Lower lobe of right lung (tissue), 2 donors: Measurements from ENCODE around the gene CNTN3. TPM values are rescaled to one million over a fixed set of nuclear protein-coding genes. Genes with fewer than 3 reads are reported as not detected.

Source experiments
- ATAC-seq, 2 donors: fragments of 200-7000 bp; cut with Tn5 transposase; one replicate each; pipeline ENCODE4 v1.9.1; 2020 to 2022; ENCODE audit warnings: mild to moderate bottlenecking in 2 of 2, moderate library complexity in 2 of 2
- DNase-seq: peaks from one replicate; pipeline ENCODE4 v3.0.0-alpha.2; 2020
- H3K27ac ChIP-seq: fragments of 200-600 bp; one replicate; pipeline ENCODE4 v1.8.0; 2022
- H3K27me3 ChIP-seq: fragments of 200-600 bp; one replicate; pipeline ENCODE4 v1.8.0; 2022; ENCODE audit warnings: low read depth
- H3K36me3 ChIP-seq: fragments of 200-600 bp; one replicate; pipeline ENCODE4 v1.8.0; 2022; ENCODE audit warnings: mild to moderate bottlenecking
- H3K4me1 ChIP-seq: fragments of 200-600 bp; one replicate; pipeline ENCODE4 v1.8.0; 2022
- H3K4me3 ChIP-seq: fragments of 200-600 bp; one replicate; pipeline ENCODE4 v1.8.0; 2022; ENCODE audit warnings: mild to moderate bottlenecking
- H3K9me3 ChIP-seq: fragments of 200-600 bp; one replicate; pipeline ENCODE4 v1.8.0; 2022
- CTCF ChIP-seq: fragments of 200-600 bp; IDR thresholded peaks from one replicate; pipeline ENCODE4 v1.8.0; 2022; ENCODE audit warnings: antibody characterized with exemption, mild to moderate bottlenecking
- intact Hi-C: fragments of 100-400 bp; cut with DNase I; formaldehyde crosslinking; loops from one replicate; pipeline ENCODE4 v1.11.0; 2022
- total RNA-seq: library from RNA; stranded (reverse); fragmentation: NEBNext Ultra II Directional; extraction: Animal tissue kit (Norgen Biotek cat#: 25700); gene quantifications from one replicate; pipeline ENCODE4 v1.2.1, GENCODE V29; 2021
- donor health status: DM: no; HTN: yes; CAD: no; lungs with severe emphysema.

Gene CNTN3
- total RNA-seq, 1 donor from 2014 or later, result 1.9 TPM

DNA sequence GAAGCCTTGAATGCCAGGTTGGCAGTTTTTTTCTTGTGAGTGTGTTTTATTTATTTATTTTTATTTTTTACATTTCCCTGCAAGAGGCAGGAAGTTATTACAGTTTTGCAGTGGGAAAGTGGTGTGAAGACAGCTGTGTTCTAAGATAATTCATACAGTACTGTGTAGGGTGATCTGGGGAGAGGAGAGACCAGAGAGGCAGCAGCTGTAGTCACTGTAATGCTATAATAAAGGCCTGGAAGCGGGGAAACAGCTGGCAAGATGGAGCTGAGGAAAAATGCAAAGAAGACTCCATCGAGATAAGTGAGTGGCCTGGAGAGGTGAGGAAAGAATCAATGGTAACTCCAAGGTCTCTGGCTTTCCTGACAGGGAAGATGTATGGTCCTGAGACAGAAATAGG is 23.1 kb downstream of the CNTN3 start:
- Histone ChIP-seq H3K27ac (no peak overlapping the region), H3K9me3 (peaks cover under 1% of the 10 kb centered on the region), H3K36me3 (no peaks in the 10 kb centered on the region), H3K4me1 (no peaks in the 10 kb centered on the region), H3K27me3 (no peaks in the 10 kb centered on the region), H3K4me3 (no peak overlapping the region)
- TF ChIP-seq CTCF, result no peak
- no peak for DNase-seq
- ATAC-seq, result no peak
- intact Hi-C loops, result no loop called here

DNA sequence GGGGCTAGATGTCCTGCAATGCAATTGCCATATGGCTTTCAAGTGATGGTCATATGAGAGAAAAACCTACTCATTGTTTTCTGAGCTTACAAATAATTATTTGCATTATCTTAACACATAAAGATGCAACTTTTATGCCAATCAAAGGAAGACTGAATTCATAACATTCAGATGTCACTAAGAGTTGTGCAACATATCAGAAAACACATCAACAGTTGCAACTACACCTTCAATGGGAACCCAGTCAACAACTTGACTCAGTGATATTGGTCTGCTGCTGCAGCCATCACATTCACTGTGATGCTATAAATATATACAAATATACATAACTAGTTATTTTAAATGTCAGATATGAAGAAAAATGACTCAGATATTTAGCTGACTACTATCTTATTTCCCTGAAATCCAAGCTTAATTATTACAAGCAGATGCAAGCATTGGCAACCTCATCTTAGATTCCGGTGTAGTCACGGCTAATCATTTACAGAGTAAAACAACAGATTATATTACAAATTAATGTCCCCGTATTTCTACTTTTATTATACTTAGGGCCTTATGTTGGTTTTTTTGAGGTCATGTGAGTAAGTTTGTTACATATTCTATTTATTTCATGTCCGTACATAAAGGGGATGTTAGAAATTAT is 23.7 kb downstream of the CNTN3 start:
- DNase-seq (no peak), ATAC-seq (no peak)
- no peak overlapping the region for H3K27ac ChIP-seq
- TF ChIP-seq CTCF, result no peak
- intact Hi-C loops, result no loop called here
- H3K9me3 ChIP-seq, result no peaks in the 10 kb centered on the region
- H3K36me3 ChIP-seq, result no peaks in the 10 kb centered on the region
- no peaks in the 10 kb centered on the region for H3K27me3 ChIP-seq
- H3K4me1 ChIP-seq, result no peaks in the 10 kb centered on the region
- no peak overlapping the region for H3K4me3 ChIP-seq

DNA sequence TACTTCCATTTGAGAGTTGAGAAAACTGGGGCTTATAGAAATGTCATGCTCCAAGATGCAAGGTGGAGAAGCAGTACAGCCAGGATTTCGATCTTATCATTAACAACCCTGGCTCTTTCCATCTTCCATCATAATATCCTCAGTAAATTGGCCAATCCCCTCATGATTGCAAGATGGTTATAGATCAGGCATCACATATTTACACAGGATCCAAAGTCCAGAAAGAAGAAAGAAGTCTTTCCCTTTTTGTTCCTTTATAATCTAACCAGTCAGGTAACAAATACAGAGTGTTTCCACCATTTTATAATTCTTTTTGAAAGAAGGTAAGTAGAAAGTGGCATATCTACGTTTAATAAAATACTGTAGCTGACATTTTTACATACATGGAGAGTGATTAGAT is 29.7 kb downstream of the CNTN3 start:
- H3K4me1 ChIP-seq, result no peaks in the 10 kb centered on the region
- ATAC-seq, result no peak
- intact Hi-C loops, result no loop called here
- H3K36me3 ChIP-seq, result no peaks in the 10 kb centered on the region
- no peak for TF ChIP-seq CTCF
- H3K4me3 ChIP-seq, result no peak overlapping the region
- DNase-seq, result no peak
- no peaks in the 10 kb centered on the region for H3K9me3 ChIP-seq
- no peak overlapping the region for H3K27ac ChIP-seq
- H3K27me3 ChIP-seq, result no peaks in the 10 kb centered on the region

DNA sequence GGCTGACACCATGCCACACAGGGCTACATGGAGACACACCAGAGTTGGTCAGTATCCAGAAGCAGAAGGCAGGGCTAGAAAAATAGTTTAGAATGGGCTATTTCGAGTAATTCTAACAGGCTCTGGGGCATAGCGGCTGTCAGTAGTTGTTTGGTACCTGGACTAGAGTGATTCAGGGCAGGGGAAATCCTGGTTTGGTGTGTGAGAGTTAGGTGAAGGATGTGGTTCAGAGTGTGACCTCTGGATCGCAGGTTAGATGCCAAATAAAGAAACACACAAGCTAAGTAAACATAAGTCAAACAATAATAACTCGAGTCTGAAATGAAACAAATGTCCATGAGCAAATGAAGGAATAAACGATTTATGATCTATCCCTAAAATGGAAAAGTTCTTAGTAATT is 31.5 kb downstream of the CNTN3 start:
- Histone ChIP-seq H3K27me3 (no peaks in the 10 kb centered on the region), H3K9me3 (no peaks in the 10 kb centered on the region), H3K4me1 (no peaks in the 10 kb centered on the region), H3K4me3 (no peak overlapping the region), H3K36me3 (no peaks in the 10 kb centered on the region), H3K27ac (no peak overlapping the region)
- no peak for ATAC-seq
- intact Hi-C loops, result no loop called here
- TF ChIP-seq CTCF, result no peak
- no peak for DNase-seq

GRCh38 chr3:74575857-74576256 is 38.6 kb downstream of the CNTN3 start:
- intact Hi-C loops, result no loop called here
- Histone ChIP-seq H3K36me3 (no peaks in the 10 kb centered on the region), H3K4me3 (no peak overlapping the region), H3K27ac (no peak overlapping the region), H3K9me3 (no peaks in the 10 kb centered on the region), H3K4me1 (no peaks in the 10 kb centered on the region), H3K27me3 (no peaks in the 10 kb centered on the region)
- TF ChIP-seq CTCF, result no peak
- no peak for ATAC-seq
- DNase-seq, result no peak
